Esophagus muscularis mucosa (tissue), 4 donors: ENCODE data around the gene SAXO2. TPM values are rescaled to one million over a fixed set of nuclear protein-coding genes. Genes with fewer than 3 reads are reported as not detected.
"Not testable (repeated sequence)": the region's sequence is repeated elsewhere in the genome, so short reads cannot be mapped to it uniquely, and the experiment has no call there.

Experiments used
- DNase-seq: peaks from one replicate; pipeline ENCODE4 v3.0.0-alpha.2; 2017; ENCODE audit errors: extremely low spot score
- H3K27ac ChIP-seq, 4 donors: fragments of 200-600 bp; sonication (generic); replicated peaks in 1 of 4; 1 replicate in 3 of 4; 2 replicates in 1 of 4; pipeline ENCODE4 v1.5.1; 2016 to 2019; ENCODE audit warnings: mild to moderate bottlenecking in 1 of 4
- H3K27me3 ChIP-seq, 4 donors: fragments of 200-600 bp; sonication (generic); one replicate each; pipeline versions ENCODE4 v1.5.1 to v1.6.0; 2016 to 2019
- H3K36me3 ChIP-seq, 4 donors: fragments of 200-600 bp; sonication (generic); one replicate each; pipeline ENCODE4 v1.5.1; 2016 to 2019
- H3K4me1 ChIP-seq, 4 donors: fragments of 200-600 bp; sonication (generic); one replicate each; pipeline ENCODE4 v1.5.1; 2016 to 2019
- H3K4me3 ChIP-seq, 4 donors: fragments of 200-600 bp; sonication (generic); 1 replicate in 2 of 4; 2 replicates in 2 of 4; pipeline ENCODE4 v1.5.1; 2016 to 2019; ENCODE audit warnings: mild to moderate bottlenecking in 4 of 4, moderate library complexity in 1 of 4
- H3K9me3 ChIP-seq, 4 donors: fragments of 200-600 bp; sonication (generic); 1 replicate in 3 of 4; 2 replicates in 1 of 4; pipeline ENCODE4 v1.5.1; 2016 to 2019
- WGBS: methylation state at CpG from one replicate; pipeline ENCODE4 v1.1.5; 2018; 5-methylcytosine and 5-hydroxymethylcytosine counted together
- intact Hi-C: fragments of 100-400 bp; cut with DNase I; formaldehyde crosslinking; loops from one replicate; pipeline ENCODE4 v1.15.1; 2023
- total RNA-seq, 4 donors: library from RNA; depleted of rRNA; stranded (reverse); fragments of >200 nt; gene quantifications; one replicate each; pipeline versions ENCODE4 v1.1.0 to v1.2.1, GENCODE V29; 2016

Gene SAXO2
- total RNA-seq, 4 donors from 2014 or later, result 0.39 to 1.7 (median 1.3) TPM; not detected in 1

DNA sequence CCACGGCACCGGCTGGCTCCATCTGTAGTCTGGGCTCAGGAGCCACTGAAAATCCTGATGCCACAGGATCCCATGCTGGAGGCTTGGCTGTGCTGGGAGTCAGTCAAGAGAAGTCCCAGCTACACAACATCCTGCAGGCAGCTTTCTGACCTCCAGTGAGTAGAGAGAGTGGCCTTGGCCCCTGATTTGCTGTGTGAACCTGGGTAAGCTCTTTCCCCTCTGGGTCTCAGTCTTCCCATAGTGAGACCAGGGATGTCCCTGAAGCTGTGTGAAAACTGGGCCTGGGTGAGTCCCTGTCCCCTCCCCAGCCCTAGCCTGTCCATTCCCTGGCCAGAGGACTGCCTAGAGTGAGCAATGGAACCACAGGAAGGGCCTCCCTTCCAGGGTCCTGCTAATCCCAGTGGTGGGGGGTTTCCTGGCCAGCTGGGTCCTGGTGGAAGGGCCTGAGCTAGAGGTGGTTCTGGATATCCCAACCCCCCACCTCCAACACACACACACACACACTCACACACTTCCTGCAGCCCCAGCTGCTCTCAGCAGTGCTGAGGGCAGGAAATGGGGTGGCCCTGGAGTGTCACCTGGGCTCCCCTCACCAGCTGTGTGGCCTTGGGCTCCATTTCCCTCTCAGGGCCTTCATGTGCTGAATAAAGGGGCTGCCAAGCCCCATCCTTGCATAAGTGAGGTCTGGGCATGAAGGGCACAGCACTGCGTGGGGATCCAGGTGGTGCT, 69.1 kb downstream of the SAXO2 start:
- peaks cover 0 to 12% (median 3%) of the 10 kb centered on the region in 4 donors for H3K4me1 ChIP-seq
- intact Hi-C loops, H3K36me3 ChIP-seq, H3K27me3 ChIP-seq, H3K4me3 ChIP-seq, H3K9me3 ChIP-seq, DNase-seq, H3K27ac ChIP-seq: not testable (repeated sequence)
- WGBS, result 57% methylated on average over 1 of the region's 3 CpGs

DNA sequence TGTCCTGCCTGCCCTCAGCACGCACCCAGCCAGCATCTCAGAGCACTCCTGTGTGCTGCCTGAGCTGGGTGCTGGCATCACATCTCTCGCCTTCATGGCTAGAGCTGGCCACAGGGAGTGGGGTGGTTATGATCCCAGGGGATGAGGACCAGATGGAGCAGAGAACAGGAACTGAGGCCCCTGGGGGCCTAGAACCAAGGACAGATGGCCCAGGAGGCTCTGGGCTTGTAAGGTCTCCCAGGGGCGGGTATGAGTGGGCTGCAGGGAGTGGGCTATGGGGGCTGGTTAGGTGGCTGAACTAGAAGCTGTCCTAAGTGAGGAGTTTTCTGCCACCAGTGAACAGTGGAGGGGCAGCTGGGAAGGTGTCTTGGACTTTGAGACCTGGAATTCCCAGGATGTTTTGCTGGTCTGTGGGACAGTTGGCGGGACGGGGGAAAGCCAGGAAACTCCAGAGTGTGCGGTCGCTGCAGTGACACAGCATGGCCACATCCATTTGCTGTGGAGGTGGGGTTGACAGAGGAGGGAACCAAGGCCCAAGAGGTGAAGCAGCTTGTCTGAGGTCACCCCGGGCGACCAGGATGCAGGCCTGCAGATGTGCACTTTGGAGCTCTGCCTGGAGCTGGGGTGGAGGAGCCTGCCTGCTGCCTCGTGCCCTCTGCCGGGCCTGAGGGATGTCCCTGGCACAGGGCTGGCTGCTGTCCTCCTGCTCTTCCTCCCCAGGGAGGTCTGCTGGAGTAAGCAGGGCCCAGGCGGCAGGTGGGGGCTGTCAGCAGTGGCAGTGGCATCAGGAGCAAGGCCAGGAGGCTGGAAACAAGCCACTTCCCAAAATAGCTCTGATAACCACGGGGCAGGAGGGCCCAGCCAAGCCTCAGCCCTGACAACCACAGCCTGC, 70.3 kb downstream of the SAXO2 start:
- DNase-seq, H3K4me3 ChIP-seq, intact Hi-C loops, H3K36me3 ChIP-seq, H3K9me3 ChIP-seq, H3K27ac ChIP-seq, H3K27me3 ChIP-seq: not testable (repeated sequence)
- WGBS, result no CpG with 5 or more reads among the region's 13 CpGs
- peaks cover 0 to 12% (median 3%) of the 10 kb centered on the region in 4 donors for H3K4me1 ChIP-seq

DNA sequence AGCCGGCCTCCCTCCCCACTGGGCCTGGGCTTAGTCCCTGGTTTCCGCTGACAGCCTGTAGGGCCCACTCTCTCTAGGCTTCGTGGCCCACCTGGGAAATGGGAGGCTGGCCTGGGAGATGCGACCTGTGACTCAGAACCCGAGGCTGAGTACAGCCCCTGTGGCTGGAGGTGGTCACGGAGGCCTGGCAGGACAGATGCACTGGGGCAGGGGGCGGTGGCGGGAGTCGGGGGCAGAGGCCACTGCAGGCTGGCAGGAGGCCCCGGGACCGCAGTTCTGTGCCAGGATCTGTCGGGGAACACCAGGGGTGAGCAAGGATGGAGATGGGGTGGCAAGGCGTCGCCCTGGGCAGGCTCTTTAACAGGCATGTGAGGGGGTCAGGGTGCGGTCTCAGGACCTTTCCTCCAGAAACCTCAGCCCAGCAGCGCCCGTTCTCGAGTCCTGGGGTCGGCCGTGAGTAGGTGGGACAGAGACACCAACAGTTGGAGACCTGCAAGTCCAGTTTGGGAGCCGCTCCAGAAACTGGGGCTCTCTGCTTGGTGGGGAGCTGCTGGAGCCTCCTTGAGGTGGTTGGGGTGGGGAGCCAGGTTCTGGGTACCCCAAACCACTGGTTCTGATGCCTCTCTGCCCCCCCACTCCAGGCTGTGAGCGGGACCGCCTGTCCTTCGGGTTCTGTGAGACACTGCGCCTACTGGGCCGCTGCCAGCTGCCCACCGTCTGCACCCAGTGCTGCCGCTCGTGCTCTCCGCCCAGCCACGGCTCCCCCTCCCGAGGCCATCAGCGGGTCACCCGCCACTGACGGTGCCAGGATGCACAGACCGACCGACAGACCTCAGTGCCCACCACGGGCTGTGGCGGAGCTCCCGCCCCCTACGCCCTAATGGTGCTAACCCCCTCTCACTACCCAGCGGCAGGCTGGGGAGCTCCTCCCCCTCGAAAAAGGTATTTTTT, 71.3 kb downstream of the SAXO2 start:
- H3K9me3 ChIP-seq, intact Hi-C loops, H3K4me3 ChIP-seq, H3K36me3 ChIP-seq, H3K27ac ChIP-seq, H3K27me3 ChIP-seq, DNase-seq: not testable (repeated sequence)
- 84% methylated on average over 14 of the region's 43 CpGs for WGBS
- peaks cover 0 to 12% (median 3%) of the 10 kb centered on the region in 4 donors for H3K4me1 ChIP-seq

Other genes starting within 250 kb of the SAXO2 start
- 1 to 10 TPM; 1.5 to 2.4 (median 1.9) TPM for gene MEX3B, start 216.8 kb upstream of the SAXO2 start, total RNA-seq
- gene EFL1, start 84 bp upstream of the SAXO2 start, total RNA-seq, result 10 to 100 TPM; 13.0 to 17.4 (median 13.2) TPM
- 1 to 10 TPM in 2 of 4 donors, under 1 TPM in 2; 0.33 to 1.7 (median 0.99) TPM for gene GOLGA6L10, start 86.7 kb downstream of the SAXO2 start, total RNA-seq
- gene GOLGA6L9, start 167.0 kb downstream of the SAXO2 start, total RNA-seq, result 1 to 10 TPM; 1.3 to 3.7 (median 1.8) TPM